ENCODE results near the gene GRIN3A.

DNA sequence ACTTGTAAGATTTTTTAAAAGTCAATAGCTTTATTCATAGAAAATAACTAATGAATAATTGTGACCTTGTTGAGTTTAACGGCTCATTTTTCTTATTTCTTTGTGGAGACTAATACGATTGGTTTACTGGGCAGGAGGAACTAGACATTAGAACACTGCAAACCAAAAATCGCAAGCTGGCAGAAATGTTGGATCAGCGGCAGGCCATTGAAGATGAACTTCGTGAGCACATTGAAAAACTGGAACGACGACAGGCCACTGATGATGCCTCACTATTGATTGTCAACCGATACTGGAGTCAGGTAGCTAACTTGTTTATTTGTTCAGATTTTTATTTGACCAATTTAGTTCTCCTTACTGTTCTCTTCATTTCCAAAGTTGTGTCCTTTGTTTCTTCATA lies 198.4 kb downstream of the GRIN3A start:
- no peak for TF ChIP-seq EZH2 (IDR thresholded peaks at IDR 0.05; ENCODE audit: borderline replicate concordance, low read depth, low read length, severe bottlenecking)
- TF ChIP-seq, protein P1, sequence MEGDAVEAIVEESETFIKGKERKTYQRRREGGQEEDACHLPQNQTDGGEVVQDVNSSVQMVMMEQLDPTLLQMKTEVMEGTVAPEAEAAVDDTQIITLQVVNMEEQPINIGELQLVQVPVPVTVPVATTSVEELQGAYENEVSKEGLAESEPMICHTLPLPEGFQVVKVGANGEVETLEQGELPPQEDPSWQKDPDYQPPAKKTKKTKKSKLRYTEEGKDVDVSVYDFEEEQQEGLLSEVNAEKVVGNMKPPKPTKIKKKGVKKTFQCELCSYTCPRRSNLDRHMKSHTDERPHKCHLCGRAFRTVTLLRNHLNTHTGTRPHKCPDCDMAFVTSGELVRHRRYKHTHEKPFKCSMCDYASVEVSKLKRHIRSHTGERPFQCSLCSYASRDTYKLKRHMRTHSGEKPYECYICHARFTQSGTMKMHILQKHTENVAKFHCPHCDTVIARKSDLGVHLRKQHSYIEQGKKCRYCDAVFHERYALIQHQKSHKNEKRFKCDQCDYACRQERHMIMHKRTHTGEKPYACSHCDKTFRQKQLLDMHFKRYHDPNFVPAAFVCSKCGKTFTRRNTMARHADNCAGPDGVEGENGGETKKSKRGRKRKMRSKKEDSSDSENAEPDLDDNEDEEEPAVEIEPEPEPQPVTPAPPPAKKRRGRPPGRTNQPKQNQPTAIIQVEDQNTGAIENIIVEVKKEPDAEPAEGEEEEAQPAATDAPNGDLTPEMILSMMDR (IDR thresholded peaks at IDR 0.05; ENCODE audit: borderline replicate concordance, extremely low read depth, low read length, poor library complexity, severe bottlenecking): no peak
